GM12875 (cell line): ENCODE results near the gene CPPED1.

ENCODE experiments used
- H3K4me3 ChIP-seq: one replicate; pipeline ENCODE4 v1.5.1; 2011; ENCODE audit warnings: low read depth, low read length, control low read depth
- TF ChIP-seq, protein P1 (sequence below): IDR thresholded peaks from 2 replicates; pipeline ENCODE4 v1.5.1; 2011; ENCODE audit warnings: low read depth, mild to moderate bottlenecking, control low read depth, inconsistent platforms, low read length, moderate library complexity, borderline replicate concordance; ENCODE audit not compliant: insufficient read depth

The CPPED1 gene

GRCh38 chr16:12729448-12729847 is 74.2 kb downstream of the CPPED1 start:
- TF ChIP-seq, protein P1, sequence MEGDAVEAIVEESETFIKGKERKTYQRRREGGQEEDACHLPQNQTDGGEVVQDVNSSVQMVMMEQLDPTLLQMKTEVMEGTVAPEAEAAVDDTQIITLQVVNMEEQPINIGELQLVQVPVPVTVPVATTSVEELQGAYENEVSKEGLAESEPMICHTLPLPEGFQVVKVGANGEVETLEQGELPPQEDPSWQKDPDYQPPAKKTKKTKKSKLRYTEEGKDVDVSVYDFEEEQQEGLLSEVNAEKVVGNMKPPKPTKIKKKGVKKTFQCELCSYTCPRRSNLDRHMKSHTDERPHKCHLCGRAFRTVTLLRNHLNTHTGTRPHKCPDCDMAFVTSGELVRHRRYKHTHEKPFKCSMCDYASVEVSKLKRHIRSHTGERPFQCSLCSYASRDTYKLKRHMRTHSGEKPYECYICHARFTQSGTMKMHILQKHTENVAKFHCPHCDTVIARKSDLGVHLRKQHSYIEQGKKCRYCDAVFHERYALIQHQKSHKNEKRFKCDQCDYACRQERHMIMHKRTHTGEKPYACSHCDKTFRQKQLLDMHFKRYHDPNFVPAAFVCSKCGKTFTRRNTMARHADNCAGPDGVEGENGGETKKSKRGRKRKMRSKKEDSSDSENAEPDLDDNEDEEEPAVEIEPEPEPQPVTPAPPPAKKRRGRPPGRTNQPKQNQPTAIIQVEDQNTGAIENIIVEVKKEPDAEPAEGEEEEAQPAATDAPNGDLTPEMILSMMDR = no peak
- H3K4me3 ChIP-seq = no peak overlapping the region

DNA sequence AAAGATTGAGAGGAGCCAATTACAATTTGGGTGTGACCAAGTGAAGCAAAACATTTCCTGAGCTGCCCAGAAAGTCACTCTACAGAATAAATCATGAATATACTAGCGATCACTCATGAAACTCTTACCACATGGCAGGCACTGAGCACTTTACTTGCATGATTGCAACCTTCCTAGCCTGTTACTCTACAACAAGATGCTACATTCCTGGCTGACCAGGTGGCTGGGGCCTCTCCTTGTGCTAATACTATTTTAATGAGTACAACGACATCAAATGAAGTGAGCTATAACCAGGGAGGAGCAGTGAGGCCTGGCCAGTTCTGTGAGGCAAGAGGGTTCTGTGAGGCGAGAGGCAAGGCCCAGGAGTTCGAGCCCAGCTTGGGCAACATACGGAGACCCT is 75.2 kb downstream of the CPPED1 start:
- no peak overlapping the region for H3K4me3 ChIP-seq
- TF ChIP-seq, protein P1 = no peak

GRCh38 chr16:12724226-12724625 is 79.5 kb downstream of the CPPED1 start:
- TF ChIP-seq, protein P1 = no peak
- no peak overlapping the region for H3K4me3 ChIP-seq

- H3K4me3 ChIP-seq = no peak overlapping the region
- TF ChIP-seq, protein P1 = no peak
Observed at GRCh38 chr16:12723681-12724080, 80.0 kb downstream of the CPPED1 start.

GRCh38 chr16:12721841-12722421 is 81.8 kb downstream of the CPPED1 start:
- H3K4me3 ChIP-seq = no peak overlapping the region
- TF ChIP-seq, protein P1 = no peak

- TF ChIP-seq, protein P1 = no peak
- H3K4me3 ChIP-seq = no peak overlapping the region
Observed at GRCh38 chr16:12719972-12720371, 83.7 kb downstream of the CPPED1 start.

DNA sequence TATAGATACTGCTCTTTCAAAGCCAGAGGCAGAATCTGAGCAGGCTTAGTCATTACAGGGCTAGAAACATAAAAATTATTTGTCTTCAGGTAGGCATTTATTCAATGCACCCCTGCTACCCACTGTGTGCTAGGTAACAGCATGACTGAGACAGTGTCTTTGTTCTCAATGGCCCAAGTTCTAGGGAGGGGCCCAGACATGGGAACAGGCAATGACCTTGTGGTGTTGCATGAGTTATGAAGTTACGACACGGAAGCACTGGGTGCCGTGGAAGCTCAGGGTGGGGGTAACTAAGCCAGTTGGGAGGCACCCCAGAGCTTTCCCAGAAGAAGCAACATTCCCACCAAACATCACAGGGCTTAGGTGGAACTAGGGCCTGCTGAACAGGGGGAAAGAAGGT is 87.0 kb downstream of the CPPED1 start:
- TF ChIP-seq, protein P1 = no peak
- H3K4me3 ChIP-seq = no peak overlapping the region
